ENCODE results near the gene ABCA2. TPM values are rescaled to one million over a fixed set of nuclear protein-coding genes. Genes with fewer than 3 reads are reported as not detected.
A peak's percentile ranks its signal among the peaks of the same experiment; 100 is the strongest.

Gene ABCA2
- total and polyA plus RNA-seq, 4 donors: 9.0 to 60.0 (median 37.7) TPM

DNA sequence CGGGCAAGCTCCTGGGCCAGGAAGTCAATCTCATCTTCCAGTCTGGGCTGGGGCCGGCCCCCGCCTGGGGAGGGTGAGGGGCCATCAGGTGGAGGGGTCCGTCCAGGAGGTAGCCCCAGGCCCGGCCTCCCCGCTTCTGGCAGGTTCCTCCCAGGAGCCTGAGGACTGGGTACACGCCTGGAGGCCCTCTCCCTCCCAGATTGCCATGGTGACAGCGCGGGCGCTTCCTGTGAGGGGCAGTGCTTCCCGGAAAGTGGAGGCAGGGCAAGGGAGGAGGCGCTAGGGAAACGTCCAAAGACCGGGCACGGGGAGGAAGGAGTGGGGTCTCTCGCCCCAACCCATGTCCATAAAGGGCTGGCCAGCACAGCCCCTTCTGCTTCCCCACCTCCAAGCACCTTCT lies 13.1 kb upstream of the ABCA2 start:
- H3K4me1 ChIP-seq (ENCODE audit: control insufficient read depth in 1 of 2, insufficient read depth in 2 of 2, low read length in 2 of 2): no peaks in the 10 kb centered on the region
- no peak overlapping the region for H3K4me3 ChIP-seq (ENCODE audit: low read length in 2 of 2)
- H3K9me3 ChIP-seq (ENCODE audit: control insufficient read depth, low read length): no peaks in the 10 kb centered on the region
- no peak for ATAC-seq (ENCODE audit: low FRiP score)
- 71 to 72% methylated on average over 16 of the region's 16 CpGs for whole genome bisulfite sequencing, 2 donors
- no peaks in the 10 kb centered on the region for H3K27me3 ChIP-seq (ENCODE audit: control insufficient read depth in 1 of 2, insufficient read depth in 2 of 2, low read length in 1 of 2)
- no peak for DNase-seq
- intact Hi-C loops (cut with DNase I): no loop called here
- H3K27ac ChIP-seq (ENCODE audit: low read depth in 1 of 2, low read length in 2 of 2): no peak overlapping the region
- no peaks in the 10 kb centered on the region for H3K36me3 ChIP-seq (ENCODE audit: control insufficient read depth in 1 of 2, insufficient read depth in 2 of 2, low read length in 1 of 2)

GRCh38 chr9:137040568-137040967 lies 12.5 kb upstream of the ABCA2 start:
- no peak overlapping the region for H3K27ac ChIP-seq (ENCODE audit: low read depth in 1 of 2, low read length in 2 of 2)
- H3K4me1 ChIP-seq (ENCODE audit: control insufficient read depth in 1 of 2, insufficient read depth in 2 of 2, low read length in 2 of 2): no peaks in the 10 kb centered on the region
- no peaks in the 10 kb centered on the region for H3K9me3 ChIP-seq (ENCODE audit: control insufficient read depth, low read length)
- H3K36me3 ChIP-seq (ENCODE audit: control insufficient read depth in 1 of 2, insufficient read depth in 2 of 2, low read length in 1 of 2): no peaks in the 10 kb centered on the region
- no peak overlapping the region for H3K4me3 ChIP-seq (ENCODE audit: low read length in 2 of 2)
- H3K27me3 ChIP-seq (ENCODE audit: control insufficient read depth in 1 of 2, insufficient read depth in 2 of 2, low read length in 1 of 2): no peaks in the 10 kb centered on the region
- no peak for DNase-seq
- intact Hi-C loops (cut with DNase I): no loop called here
- ATAC-seq (ENCODE audit: low FRiP score): no peak
- 89% methylated on average over 23 of the region's 23 CpGs for WGBS, 2 donors

- DNase-seq (no peak), ATAC-seq (ENCODE audit: low FRiP score) (no peak)
- intact Hi-C loops (cut with DNase I): no loop called here
- no peak overlapping the region for H3K27ac ChIP-seq (ENCODE audit: low read depth in 1 of 2, low read length in 2 of 2)
- WGBS, 2 donors: 90 to 92% methylated on average over 30 to 32 of the region's 32 CpGs
- H3K4me3 ChIP-seq (ENCODE audit: low read length in 2 of 2): no peak overlapping the region
- no peaks in the 10 kb centered on the region for H3K4me1 ChIP-seq (ENCODE audit: control insufficient read depth in 1 of 2, insufficient read depth in 2 of 2, low read length in 2 of 2)
- no peaks in the 10 kb centered on the region for H3K36me3 ChIP-seq (ENCODE audit: control insufficient read depth in 1 of 2, insufficient read depth in 2 of 2, low read length in 1 of 2)
- H3K9me3 ChIP-seq (ENCODE audit: control insufficient read depth, low read length): no peaks in the 10 kb centered on the region
- no peaks in the 10 kb centered on the region for H3K27me3 ChIP-seq (ENCODE audit: control insufficient read depth in 1 of 2, insufficient read depth in 2 of 2, low read length in 1 of 2)
Measured at GRCh38 chr9:137039611-137040366, 11.8 kb upstream of the ABCA2 start.

DNA sequence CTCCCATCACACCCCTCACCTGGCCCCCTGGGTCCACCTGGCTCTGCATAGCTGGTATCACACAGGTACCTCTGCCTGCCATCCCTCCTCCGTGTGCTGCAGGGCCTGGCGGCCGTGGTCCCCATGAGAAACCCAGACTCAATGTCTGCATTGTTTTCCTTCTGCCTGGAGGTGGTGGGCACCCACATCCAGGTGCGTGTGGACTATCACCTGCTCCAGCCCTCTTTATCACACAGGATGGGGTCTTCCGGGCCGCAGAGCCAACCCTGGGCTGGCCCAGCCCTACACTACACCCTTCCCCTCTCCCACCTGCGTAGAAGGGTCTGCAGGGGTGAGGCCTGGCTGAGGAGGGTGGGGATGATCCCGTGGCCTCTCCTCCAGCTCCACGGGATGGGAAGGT lies 10.9 kb upstream of the ABCA2 start:
- Histone ChIP-seq H3K27ac (ENCODE audit: low read depth in 1 of 2, low read length in 2 of 2) (no peak overlapping the region), H3K36me3 (ENCODE audit: control insufficient read depth in 1 of 2, insufficient read depth in 2 of 2, low read length in 1 of 2) (no peaks in the 10 kb centered on the region), H3K4me1 (ENCODE audit: control insufficient read depth in 1 of 2, insufficient read depth in 2 of 2, low read length in 2 of 2) (no peaks in the 10 kb centered on the region), H3K4me3 (ENCODE audit: low read length in 2 of 2) (no peak overlapping the region), H3K27me3 (ENCODE audit: control insufficient read depth in 1 of 2, insufficient read depth in 2 of 2, low read length in 1 of 2) (no peaks in the 10 kb centered on the region), H3K9me3 (ENCODE audit: control insufficient read depth, low read length) (no peaks in the 10 kb centered on the region)
- no peak for ATAC-seq (ENCODE audit: low FRiP score)
- intact Hi-C loops (cut with DNase I): no loop called here
- no peak for DNase-seq
- 87 to 93% methylated on average over 9 of the region's 9 CpGs for WGBS, 2 donors

DNA sequence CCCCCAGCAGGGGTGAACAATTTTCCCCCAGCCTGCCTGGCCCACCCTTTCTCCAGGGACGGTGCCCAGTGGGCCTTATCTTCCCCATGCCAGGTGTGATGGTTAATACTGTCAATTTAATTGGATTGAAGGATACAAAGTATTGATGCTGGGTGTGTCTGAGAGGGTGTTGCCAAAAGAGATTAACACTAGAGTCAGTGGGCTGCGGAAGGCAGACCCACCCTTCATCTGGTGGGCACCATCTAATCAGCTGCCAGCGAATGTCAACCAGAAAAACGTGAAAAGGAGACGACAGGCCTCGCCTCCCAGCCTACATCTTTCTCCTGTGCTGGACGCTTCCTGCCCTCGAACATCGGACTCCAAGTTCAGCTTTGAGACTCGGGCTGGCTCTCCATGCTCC lies 9.4 kb upstream of the ABCA2 start:
- WGBS, 2 donors: 84 to 85% methylated on average over 10 of the region's 10 CpGs
- DNase-seq (no peak), ATAC-seq (ENCODE audit: low FRiP score) (no peak)
- Histone ChIP-seq H3K36me3 (ENCODE audit: control insufficient read depth in 1 of 2, insufficient read depth in 2 of 2, low read length in 1 of 2) (no peaks in the 10 kb centered on the region), H3K27me3 (ENCODE audit: control insufficient read depth in 1 of 2, insufficient read depth in 2 of 2, low read length in 1 of 2) (no peaks in the 10 kb centered on the region), H3K27ac (ENCODE audit: low read depth in 1 of 2, low read length in 2 of 2) (no peak overlapping the region), H3K4me1 (ENCODE audit: control insufficient read depth in 1 of 2, insufficient read depth in 2 of 2, low read length in 2 of 2) (no peaks in the 10 kb centered on the region), H3K9me3 (ENCODE audit: control insufficient read depth, low read length) (no peaks in the 10 kb centered on the region), H3K4me3 (ENCODE audit: low read length in 2 of 2) (no peak overlapping the region)
- intact Hi-C loops (cut with DNase I): no loop called here

- no peak overlapping the region for H3K4me3 ChIP-seq (ENCODE audit: low read length in 2 of 2)
- 72 to 84% methylated on average over 13 of the region's 13 CpGs for WGBS, 2 donors
- intact Hi-C loops (cut with DNase I): no loop called here
- H3K36me3 ChIP-seq (ENCODE audit: control insufficient read depth in 1 of 2, insufficient read depth in 2 of 2, low read length in 1 of 2): no peaks in the 10 kb centered on the region
- H3K27ac ChIP-seq (ENCODE audit: low read depth in 1 of 2, low read length in 2 of 2): no peak overlapping the region
- no peak for ATAC-seq (ENCODE audit: low FRiP score)
- H3K4me1 ChIP-seq (ENCODE audit: control insufficient read depth in 1 of 2, insufficient read depth in 2 of 2, low read length in 2 of 2): no peaks in the 10 kb centered on the region
- DNase-seq: no peak
- H3K27me3 ChIP-seq (ENCODE audit: control insufficient read depth in 1 of 2, insufficient read depth in 2 of 2, low read length in 1 of 2): no peaks in the 10 kb centered on the region
- no peaks in the 10 kb centered on the region for H3K9me3 ChIP-seq (ENCODE audit: control insufficient read depth, low read length)
Measured at GRCh38 chr9:137037035-137037434, 9.0 kb upstream of the ABCA2 start.

DNA sequence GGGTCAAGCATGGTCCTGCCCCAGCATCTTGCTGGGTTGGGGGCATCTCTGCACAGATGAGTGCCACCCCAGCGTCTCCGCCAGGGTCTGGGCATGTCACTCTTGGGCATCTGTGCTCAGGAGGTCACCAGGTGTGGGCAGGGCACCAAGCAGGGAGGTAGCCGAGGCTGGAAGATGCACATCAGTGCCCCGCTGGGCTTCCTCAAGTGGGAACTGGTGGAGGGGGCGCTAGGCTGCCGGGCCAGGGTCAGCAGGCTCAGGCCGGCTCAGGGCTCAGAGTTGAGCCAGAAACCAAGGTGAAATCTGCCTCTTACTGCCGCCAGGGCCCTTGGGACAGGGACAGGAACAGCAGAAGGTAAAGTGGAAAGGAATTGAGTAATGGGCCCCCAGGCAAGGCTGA lies 7.9 kb upstream of the ABCA2 start:
- Histone ChIP-seq H3K27ac (ENCODE audit: low read depth in 1 of 2, low read length in 2 of 2) (no peak overlapping the region), H3K9me3 (ENCODE audit: control insufficient read depth, low read length) (no peaks in the 10 kb centered on the region), H3K36me3 (ENCODE audit: control insufficient read depth in 1 of 2, insufficient read depth in 2 of 2, low read length in 1 of 2) (no peaks in the 10 kb centered on the region), H3K4me3 (ENCODE audit: low read length in 2 of 2) (no peak overlapping the region), H3K27me3 (ENCODE audit: control insufficient read depth in 1 of 2, insufficient read depth in 2 of 2, low read length in 1 of 2) (no peaks in the 10 kb centered on the region), H3K4me1 (ENCODE audit: control insufficient read depth in 1 of 2, insufficient read depth in 2 of 2, low read length in 2 of 2) (no peaks in the 10 kb centered on the region)
- intact Hi-C loops (cut with DNase I): loop anchor here (1.0 to 2.0 kb wide), 2 partner anchors 249 kb away; no protein-coding TSS in a partner anchor
- 61 to 71% methylated on average over 8 of the region's 8 CpGs for whole genome bisulfite sequencing, 2 donors
- DNase-seq (no peak), ATAC-seq (ENCODE audit: low FRiP score) (no peak)

DNA sequence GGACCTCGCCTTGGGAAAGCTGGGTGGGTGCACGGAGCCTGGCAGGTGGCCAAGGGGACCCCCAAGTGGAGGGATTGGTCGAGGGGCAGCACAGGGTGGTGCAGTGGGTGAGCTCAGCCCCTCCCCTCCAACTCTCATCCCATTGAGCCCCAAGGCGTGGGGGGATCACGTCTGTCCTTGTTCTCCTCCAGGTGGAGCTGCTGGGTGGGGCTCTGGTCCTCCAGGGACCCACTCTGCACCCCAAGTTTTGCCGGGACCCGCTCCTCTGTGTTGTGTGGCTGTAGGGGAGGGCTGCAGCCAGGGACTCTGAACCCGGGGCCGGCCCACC lies 7.4 kb upstream of the ABCA2 start:
- ATAC-seq (ENCODE audit: low FRiP score) (no peak), DNase-seq (no peak)
- no peak overlapping the region for H3K4me3 ChIP-seq (ENCODE audit: low read length in 2 of 2)
- intact Hi-C loops (cut with DNase I): loop anchor here (1.0 to 2.0 kb wide), 2 partner anchors 248 to 249 kb away; no protein-coding TSS in a partner anchor
- 22 to 25% methylated on average over 9 of the region's 9 CpGs for WGBS, 2 donors
- H3K27ac ChIP-seq (ENCODE audit: low read depth in 1 of 2, low read length in 2 of 2): no peak overlapping the region
- H3K4me1 ChIP-seq (ENCODE audit: control insufficient read depth in 1 of 2, insufficient read depth in 2 of 2, low read length in 2 of 2): no peaks in the 10 kb centered on the region
- H3K9me3 ChIP-seq (ENCODE audit: control insufficient read depth, low read length): no peaks in the 10 kb centered on the region
- H3K27me3 ChIP-seq (ENCODE audit: control insufficient read depth in 1 of 2, insufficient read depth in 2 of 2, low read length in 1 of 2): no peaks in the 10 kb centered on the region
- H3K36me3 ChIP-seq (ENCODE audit: control insufficient read depth in 1 of 2, insufficient read depth in 2 of 2, low read length in 1 of 2): no peaks in the 10 kb centered on the region

- DNase-seq: peak; percentile 89 to 94
- WGBS, 2 donors: 17 to 21% methylated on average over 24 of the region's 24 CpGs
- H3K27me3 ChIP-seq (ENCODE audit: control insufficient read depth in 1 of 2, insufficient read depth in 2 of 2, low read length in 1 of 2): no peaks in the 10 kb centered on the region
- H3K27ac ChIP-seq (ENCODE audit: low read depth in 1 of 2, low read length in 2 of 2): no peak overlapping the region
- no peaks in the 10 kb centered on the region for H3K36me3 ChIP-seq (ENCODE audit: control insufficient read depth in 1 of 2, insufficient read depth in 2 of 2, low read length in 1 of 2)
- no peaks in the 10 kb centered on the region for H3K4me1 ChIP-seq (ENCODE audit: control insufficient read depth in 1 of 2, insufficient read depth in 2 of 2, low read length in 2 of 2)
- intact Hi-C loops (cut with DNase I): loop anchor here (1.0 to 5.0 kb wide), 4 partner anchors 83 to 248 kb away; partner anchors contain the start of genes C8G (in 1 of the 2) and LCN12 (in 1 of the 2)
- no peaks in the 10 kb centered on the region for H3K9me3 ChIP-seq (ENCODE audit: control insufficient read depth, low read length)
- ATAC-seq (ENCODE audit: low FRiP score): peak; percentile 83
- no peak overlapping the region for H3K4me3 ChIP-seq (ENCODE audit: low read length in 2 of 2)
Measured at GRCh38 chr9:137034709-137035506, 6.9 kb upstream of the ABCA2 start.
